C4-2B (cell line): ENCODE data around the gene KCNK15.

ENCODE experiments used
- ZFX ChIP-seq: fragments of 450-650 bp; IDR thresholded peaks from 2 replicates; pipeline ENCODE4 v1.6.1; 2017
- TF ChIP-seq, protein P1 (sequence below): fragments of 450-650 bp; conservative IDR thresholded peaks from 2 replicates; pipeline ENCODE4 v1.5.1; 2017; ENCODE audit warnings: mild to moderate bottlenecking

DNA sequence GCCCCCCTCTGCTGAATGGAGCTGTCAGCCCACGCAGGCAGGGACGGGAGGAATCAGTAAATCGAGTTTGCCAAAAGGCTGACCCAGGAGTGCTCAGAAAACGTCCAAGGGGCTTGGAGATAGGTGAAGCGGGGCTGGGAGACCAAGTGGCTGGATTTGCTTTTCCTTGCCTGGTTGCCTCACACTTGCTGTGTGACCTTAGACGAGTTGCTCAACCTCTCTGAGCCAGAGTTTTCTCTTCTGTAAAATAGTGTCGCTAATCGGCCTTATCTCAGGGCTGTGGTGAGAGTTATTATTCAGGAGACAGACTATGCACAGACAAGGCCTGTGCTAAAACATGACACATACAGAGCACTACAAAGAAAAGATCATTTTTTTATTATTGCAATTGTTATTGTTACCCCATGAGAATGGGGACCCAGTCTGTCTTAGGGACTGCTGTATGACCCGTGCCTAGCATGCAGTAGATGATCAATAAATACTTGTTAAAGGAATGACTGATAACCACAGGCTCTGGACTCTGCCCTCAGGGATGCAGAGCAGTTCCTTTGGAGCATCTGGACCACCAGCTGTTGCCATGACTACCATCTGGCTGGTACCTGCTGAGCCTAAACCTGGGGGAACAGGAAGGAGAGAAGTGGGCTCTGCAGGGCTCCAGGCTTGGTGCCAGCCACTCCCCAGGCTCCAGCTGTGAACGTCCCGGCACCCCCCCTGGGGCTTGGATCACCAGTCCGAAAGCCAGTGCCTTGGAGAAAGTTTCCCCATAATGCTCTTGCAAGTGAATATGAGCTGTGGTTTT lies 901 bp downstream of the KCNK15 start:
- TF ChIP-seq, protein P1, sequence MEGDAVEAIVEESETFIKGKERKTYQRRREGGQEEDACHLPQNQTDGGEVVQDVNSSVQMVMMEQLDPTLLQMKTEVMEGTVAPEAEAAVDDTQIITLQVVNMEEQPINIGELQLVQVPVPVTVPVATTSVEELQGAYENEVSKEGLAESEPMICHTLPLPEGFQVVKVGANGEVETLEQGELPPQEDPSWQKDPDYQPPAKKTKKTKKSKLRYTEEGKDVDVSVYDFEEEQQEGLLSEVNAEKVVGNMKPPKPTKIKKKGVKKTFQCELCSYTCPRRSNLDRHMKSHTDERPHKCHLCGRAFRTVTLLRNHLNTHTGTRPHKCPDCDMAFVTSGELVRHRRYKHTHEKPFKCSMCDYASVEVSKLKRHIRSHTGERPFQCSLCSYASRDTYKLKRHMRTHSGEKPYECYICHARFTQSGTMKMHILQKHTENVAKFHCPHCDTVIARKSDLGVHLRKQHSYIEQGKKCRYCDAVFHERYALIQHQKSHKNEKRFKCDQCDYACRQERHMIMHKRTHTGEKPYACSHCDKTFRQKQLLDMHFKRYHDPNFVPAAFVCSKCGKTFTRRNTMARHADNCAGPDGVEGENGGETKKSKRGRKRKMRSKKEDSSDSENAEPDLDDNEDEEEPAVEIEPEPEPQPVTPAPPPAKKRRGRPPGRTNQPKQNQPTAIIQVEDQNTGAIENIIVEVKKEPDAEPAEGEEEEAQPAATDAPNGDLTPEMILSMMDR = no peak
- TF ChIP-seq ZFX = no peak
